Endothelial cell of umbilical vein (primary cell): ENCODE results near the gene LRCH1. TPM values are rescaled to one million over a fixed set of nuclear protein-coding genes. Genes with fewer than 3 reads are reported as not detected.
A peak's percentile ranks its signal among the peaks of the same experiment; 100 is the strongest.

Experiments used
- BruUV-seq: library from RNA; stranded (reverse); fragments of 400-500 nt; replicated peaks from 2 replicates; lab custom pipeline; 2021; lab: Mats Ljungman, UMichigan
- CTCF ChIA-PET: fragments of 300-600, 350-600 bp; sonication (Branson Sonifier 250); formaldehyde crosslinking; loops from one replicate; lab custom pipeline; 2021; ENCODE audit warnings: antibody characterized with exemption, inconsistent platforms; lab: Charles Lee
- POLR2A ChIA-PET: fragments of 300-600, 350-600 bp; sonication (Branson Sonifier 250); formaldehyde crosslinking; loops from one replicate; lab custom pipeline; 2021; ENCODE audit warnings: antibody characterized with exemption, inconsistent platforms; lab: Charles Lee
- DNase-seq: peaks from one replicate; pipeline ENCODE4 v3.0.0-alpha.2; 2011; ENCODE audit warnings: low read depth, low spot score
- FAIRE-seq: peaks from 2 replicates; lab custom pipeline; 2011; peaks lifted over from hg19 to GRCh38; lab: Jason Lieb, UNC
- H2AFZ ChIP-seq: 2 replicates; pipeline ENCODE4 v1.6.0; 2012; ENCODE audit warnings: low read depth, low read length, control low read depth, inconsistent platforms
- H3K27ac ChIP-seq: 2 replicates; pipeline ENCODE4 v1.5.1; 2011; ENCODE audit warnings: low read depth, mild to moderate bottlenecking, control low read depth, low read length, moderate library complexity; ENCODE audit not compliant: insufficient read depth
- H3K27me3 ChIP-seq, 2 experiments: 2 replicates each; pipeline versions ENCODE4 v1.6.0 to v1.6.1; 2011; ENCODE audit warnings: low read length in 2 of 2, mixed read lengths in 1 of 2; ENCODE audit not compliant: control insufficient read depth in 2 of 2, insufficient read depth in 2 of 2
- H3K36me3 ChIP-seq, 2 experiments: 2 replicates in 1 of 2; 3 replicates in 1 of 2; pipeline ENCODE4 v1.5.1; 2011; ENCODE audit warnings: low read length in 2 of 2, mild to moderate bottlenecking in 1 of 2, moderate library complexity in 1 of 2; ENCODE audit not compliant: control insufficient read depth in 2 of 2, insufficient read depth in 2 of 2; ENCODE audit errors: extremely low read depth in 1 of 2
- H3K4me1 ChIP-seq: 3 replicates; pipeline ENCODE4 v1.5.1; 2011; ENCODE audit warnings: mild to moderate bottlenecking, low read length; ENCODE audit not compliant: control insufficient read depth, insufficient read depth; ENCODE audit errors: extremely low read depth
- H3K4me2 ChIP-seq: 2 replicates; pipeline ENCODE4 v1.6.1; 2011; ENCODE audit warnings: low read length, control low read depth, mixed read lengths; ENCODE audit not compliant: insufficient read depth
- H3K4me3 ChIP-seq, 3 experiments: fragments of 200-600 bp in 1 of 3; sonication (generic), shearing (Covaris generic) in 1 of 3; replicated peaks in 1 of 3; 2 replicates each; pipeline ENCODE4 v1.5.1; 2011 to 2016; ENCODE audit warnings: control low read depth in 3 of 3, low read length in 3 of 3, mild to moderate bottlenecking in 2 of 3, inconsistent platforms in 1 of 3, low read depth in 1 of 3, moderate library complexity in 1 of 3; ENCODE audit not compliant: insufficient read depth in 1 of 3
- H3K79me2 ChIP-seq: 2 replicates; pipeline ENCODE4 v1.6.0; 2012; ENCODE audit warnings: low read length, inconsistent platforms; ENCODE audit not compliant: control insufficient read depth, insufficient read depth
- H3K9ac ChIP-seq: replicated peaks from 2 replicates; pipeline ENCODE3; 2011; ENCODE audit warnings: low read length, control low read depth; ENCODE audit not compliant: insufficient read depth; ENCODE audit errors: extremely low read depth
- H3K9me1 ChIP-seq: replicated peaks from 3 replicates; pipeline ENCODE4 v1.6.0; 2011; ENCODE audit warnings: mild to moderate bottlenecking, low read length; ENCODE audit not compliant: control insufficient read depth, insufficient read depth; ENCODE audit errors: extremely low read depth
- H3K9me3 ChIP-seq: replicated peaks from 2 replicates; pipeline ENCODE4 v1.5.1; 2012; ENCODE audit warnings: low read length, inconsistent platforms; ENCODE audit not compliant: control insufficient read depth, insufficient read depth
- H4K20me1 ChIP-seq: replicated peaks from 2 replicates; pipeline ENCODE3; 2011; ENCODE audit warnings: mild to moderate bottlenecking, low read length; ENCODE audit not compliant: control insufficient read depth, insufficient read depth; ENCODE audit errors: extremely low read depth
- CTCF ChIP-seq, 2 donors: IDR thresholded peaks; 1 replicate in 1 of 2; 2 replicates in 1 of 2; pipeline ENCODE4 v1.5.1; 2011; ENCODE audit warnings: low read length in 2 of 2, mild to moderate bottlenecking in 2 of 2, moderate library complexity in 2 of 2, control low read depth in 1 of 2, inconsistent platforms in 1 of 2, low read depth in 1 of 2; ENCODE audit not compliant: insufficient read depth in 1 of 2; ENCODE audit errors: extremely low read depth in 1 of 2
- EZH2 ChIP-seq: IDR thresholded peaks from 2 replicates; pipeline ENCODE4 v1.6.1; 2012; ENCODE audit warnings: borderline replicate concordance, low read depth, mild to moderate bottlenecking, moderate library complexity, low read length, inconsistent platforms; ENCODE audit not compliant: severe bottlenecking
- FOS ChIP-seq: IDR thresholded peaks from 2 replicates; pipeline ENCODE4 v1.6.1; 2011; ENCODE audit warnings: mild to moderate bottlenecking, low read length, moderate library complexity, borderline replicate concordance; ENCODE audit not compliant: insufficient read depth
- GATA2 ChIP-seq: IDR thresholded peaks from 2 replicates; pipeline ENCODE4 v1.7.0; 2011; ENCODE audit warnings: low read depth, mild to moderate bottlenecking, moderate library complexity, mixed read lengths, low read length; ENCODE audit not compliant: insufficient read length, insufficient read depth
- JUN ChIP-seq: IDR thresholded peaks from 2 replicates; pipeline ENCODE4 v1.6.1; 2011; ENCODE audit warnings: borderline replicate concordance, low read depth; ENCODE audit not compliant: insufficient read length, insufficient read depth
- MAX ChIP-seq: IDR thresholded peaks from 2 replicates; pipeline ENCODE4 v1.6.1; 2011; ENCODE audit not compliant: insufficient read depth, insufficient read length
- MYC ChIP-seq: IDR thresholded peaks from one replicate; pipeline ENCODE4 v1.6.1; 2011; ENCODE audit warnings: mild to moderate bottlenecking, low read depth, low read length
- POLR2A ChIP-seq: IDR thresholded peaks from 2 replicates; pipeline ENCODE4 v1.6.1; 2012; ENCODE audit warnings: low read depth, mild to moderate bottlenecking, control low read depth, low read length
- POLR2AphosphoS5 ChIP-seq: IDR thresholded peaks from 2 replicates; pipeline ENCODE4 v1.6.1; 2012; ENCODE audit warnings: low read depth, mild to moderate bottlenecking, control low read depth, low read length, moderate library complexity; ENCODE audit not compliant: insufficient read depth
- dilution Hi-C: fragments of 300-500 bp; cut with MboI; formaldehyde crosslinking; loops from one replicate; pipeline ENCODE4 v1.15.0; 2019; ENCODE audit warnings: low sequenced_read_pairs; ENCODE audit not compliant: extremely low pct_ligation_motif_present
- intact Hi-C: fragments of 100-400 bp; cut with micrococcal nuclease; formaldehyde crosslinking; loops from one replicate; pipeline ENCODE4 v1.10.0; 2022
- polyA plus RNA-seq, 4 experiments: library from polyadenylated mRNA; depleted of rRNA in 3 of 4; stranded (reverse) in 3 of 4; unstranded in 1 of 4; fragments of >200 nt; gene quantifications; 2 replicates each; pipeline versions ENCODE4 v1.2.1 to v1.2.3, GENCODE V29; 2011 to 2012; ENCODE audit warnings: missing spikeins in 1 of 4
- total RNA-seq: library from RNA; stranded (reverse); gene quantifications from 2 replicates; pipeline ENCODE4 v1.2.3, GENCODE V29; 2021

LRCH1 gene
- total and polyA plus RNA-seq, 2 donors (not counting 3 experiments of a cell fraction or from before 2014, with no cell fraction given): 5.4 to 16.5 TPM

- Histone ChIP-seq H3K27me3 (peaks cover 0 to 9% of the 10 kb centered on the region in 2 experiments), H3K4me1 (peaks cover 12% of the 10 kb centered on the region), H3K9ac (no peak overlapping the region), H3K4me3 (no peak overlapping the region), H3K79me2 (no peaks in the 10 kb centered on the region), H3K9me1 (no peaks in the 10 kb centered on the region), H3K36me3 (peaks cover 0 to 2% of the 10 kb centered on the region in 2 experiments), H2AFZ (no peak overlapping the region), H3K27ac (no peak overlapping the region), H3K4me2 (peak overlapping the region; percentile 10), H3K9me3 (no peaks in the 10 kb centered on the region), H4K20me1 (no peaks in the 10 kb centered on the region)
- TF ChIP-seq MAX (no peak), JUN (no peak), CTCF (IDR thresholded peaks at IDR 0.05; ENCODE audit: extremely low read depth in 1 of 2, insufficient read depth in 1 of 2, low read depth in 1 of 2, low read length in 2 of 2) (no peak), FOS (no peak), MYC (no peak), EZH2 (no peak), POLR2A (no peak), GATA2 (no peak), POLR2AphosphoS5 (no peak)
- POLR2A ChIA-PET: no interaction called here
- dilution Hi-C loops: no loop called here
- intact Hi-C loops: loop anchor here (1.0 kb wide), 1 partner anchor 166 kb away; no protein-coding TSS in a partner anchor
- FAIRE-seq (no peak), DNase-seq (no peak)
- CTCF ChIA-PET: interaction anchor here (1.2 to 1.6 kb wide), 3 partner anchors 33 to 223 kb away, joined by 4 to 16 read pairs (median 4); no protein-coding TSS in a partner anchor
- no TSS peak for BruUV-seq
Measured at GRCh38 chr13:46717275-46717674, 164.3 kb downstream of the LRCH1 start.
